Heart left ventricle (tissue), 13 donors: ENCODE data around the gene PYGO2.

Source experiments
- CTCF ChIP-seq, 12 donors: fragments of 200-600 bp; sonication (generic) in 4 of 12; IDR thresholded peaks; one replicate each; pipeline versions ENCODE4 v1.5.0 to v1.8.0; 2018 to 2022; ENCODE audit warnings: antibody characterized with exemption in 12 of 12, mild to moderate bottlenecking in 5 of 12
- POLR2A ChIP-seq, 2 donors: fragments of 450-650 bp; IDR thresholded peaks; one replicate each; pipeline ENCODE4 v1.6.1; 2017; ENCODE audit warnings: antibody characterized with exemption in 2 of 2, mild to moderate bottlenecking in 2 of 2, moderate library complexity in 2 of 2
- donor health status: ischemic (EF 13 %, LVEDD 7.1; RV severe dilation, severe dysfunction).
- donor health status: DM: no; HTN: yes; CAD: no.
- donor health status: DM: no; HTN: no; CAD: no.
- donor health status: ischemic (EF 25% LVEDD 6.9; RV normal size, moderate dysfunction).
- donor health status: ischemic (EF 25% LVEDD 5.7; RV mildly dilated, moderate dysfunction).
- donor health status: ischemic (EF 35%, LVEDD 5.7; RV mildly dilated, moderate dysfunction).
- donor health status: nonischemic (EF 11% LVEDD 7.7; RV severe dilation, severe dysfunction).
- donor health status: DM: yes; HTN: yes; CAD: no.
- donor health status: PGD.
- donor health status: ischemic (EF 29% LVEDD 5.4; RV normal size, mild dysfunction).
- donor health status: nonischemic (EF 23%, LVEDD 6.1; RV moderate dilation, normal function).

DNA sequence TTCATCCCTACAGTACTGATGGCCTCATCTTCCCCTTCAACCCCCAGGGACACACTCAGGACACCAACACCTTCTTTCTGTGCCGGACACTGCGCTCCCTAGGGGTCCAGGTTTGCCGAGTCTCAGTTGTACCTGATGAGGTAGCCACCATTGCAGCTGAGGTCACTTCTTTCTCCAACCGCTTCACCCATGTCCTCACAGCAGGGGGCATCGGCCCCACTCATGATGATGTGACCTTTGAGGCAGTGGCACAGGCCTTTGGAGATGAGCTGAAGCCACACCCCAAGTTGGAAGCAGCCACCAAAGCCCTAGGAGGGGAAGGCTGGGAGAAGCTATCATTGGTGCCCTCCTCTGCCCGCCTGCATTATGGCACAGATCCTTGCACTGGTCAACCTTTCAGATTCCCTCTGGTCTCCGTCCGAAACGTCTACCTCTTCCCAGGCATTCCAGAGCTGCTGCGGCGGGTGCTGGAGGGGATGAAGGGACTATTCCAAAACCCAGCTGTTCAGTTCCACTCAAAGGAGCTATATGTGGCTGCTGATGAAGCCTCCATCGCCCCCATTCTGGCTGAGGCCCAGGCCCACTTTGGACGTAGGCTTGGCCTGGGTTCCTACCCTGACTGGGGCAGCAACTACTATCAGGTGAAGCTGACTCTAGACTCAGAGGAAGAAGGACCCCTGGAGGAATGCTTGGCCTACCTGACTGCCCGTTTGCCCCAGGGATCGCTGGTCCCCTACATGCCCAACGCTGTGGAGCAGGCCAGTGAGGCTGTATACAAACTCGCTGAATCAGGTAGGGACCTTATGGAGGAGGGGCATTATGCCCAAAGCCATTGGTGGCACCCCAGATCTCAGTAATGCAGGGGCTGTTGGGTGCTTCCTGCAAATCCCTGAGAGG lies 26.7 kb upstream of the PYGO2 start:
- TF ChIP-seq CTCF (IDR thresholded peaks at IDR 0.05) (no peak), POLR2A (IDR thresholded peaks at IDR 0.05) (no peak)
